ENCODE data around the gene SCN4A. TPM values are rescaled to one million over a fixed set of nuclear protein-coding genes. Genes with fewer than 3 reads are reported as not detected.
"Not testable (repeated sequence)": the region's sequence is repeated elsewhere in the genome, so short reads cannot be mapped to it uniquely, and the experiment has no call there.

The SCN4A gene
- total RNA-seq, 2 donors from 2014 or later, result 0.07 to 0.27 TPM

- TF ChIP-seq CTCF (IDR thresholded peaks at IDR 0.05), result peak; percentile 97
- Histone ChIP-seq H3K27ac (no peak overlapping the region), H3K9me3 (no peaks in the 10 kb centered on the region), H3K4me1 (no peaks in the 10 kb centered on the region), H3K4me3 (no peak overlapping the region), H3K9ac (ENCODE audit: low read depth in 2 of 2, low read length in 2 of 2) (no peak overlapping the region), H3K36me3 (no peaks in the 10 kb centered on the region), H3K27me3 (no peaks in the 10 kb centered on the region)
- intact Hi-C loops (cut with DNase I), result loop anchor here (10.0 kb wide), 3 partner anchors 105 to 365 kb away; partner anchors contain the start of genes ERN1 and ICAM2
- DNase-seq, result peak; percentile 65
Measured at GRCh38 chr17:63919311-63919723, 53.4 kb downstream of the SCN4A start.

DNA sequence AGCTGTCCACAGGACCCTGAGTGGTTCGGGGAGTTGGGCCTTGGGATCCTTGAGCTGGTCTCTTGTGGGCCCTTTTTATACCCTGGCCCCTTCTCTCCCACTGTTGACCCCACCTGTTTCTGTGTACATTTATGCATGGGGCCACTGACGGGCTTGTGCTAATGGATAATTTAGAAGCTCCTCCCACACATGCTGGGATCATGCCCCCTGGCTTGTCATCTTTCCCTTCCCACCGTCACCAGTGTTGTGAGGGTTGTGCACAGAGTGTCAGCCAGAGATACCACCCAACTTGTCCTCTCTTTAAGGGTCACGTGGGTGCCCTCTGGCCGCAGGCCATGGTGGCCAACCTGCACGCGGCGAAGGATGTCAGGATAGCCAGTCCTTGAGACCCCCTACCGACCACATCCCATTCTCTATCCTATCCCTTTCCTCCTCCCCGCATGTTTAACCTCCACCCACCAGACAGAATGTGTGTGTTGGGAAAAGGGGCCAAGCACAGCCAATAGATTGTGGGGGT is 53.9 kb downstream of the SCN4A start, which contains the start of gene GH1:
Gene GH1, minus strand, starts transcription at position 51 of the 517 bp plus-strand sequence. CDS start 63 bp downstream, outside the sequence.
- H3K27ac ChIP-seq; H3K9ac ChIP-seq (ENCODE audit: low read depth in 2 of 2, low read length in 2 of 2); H3K9me3 ChIP-seq; H3K36me3 ChIP-seq; DNase-seq; H3K27me3 ChIP-seq; H3K4me1 ChIP-seq; H3K4me3 ChIP-seq: not testable (repeated sequence)
- intact Hi-C loops (cut with DNase I), result loop anchor here (10.0 kb wide), 3 partner anchors 106 to 366 kb away; partner anchors contain the start of genes ERN1 and ICAM2

DNA sequence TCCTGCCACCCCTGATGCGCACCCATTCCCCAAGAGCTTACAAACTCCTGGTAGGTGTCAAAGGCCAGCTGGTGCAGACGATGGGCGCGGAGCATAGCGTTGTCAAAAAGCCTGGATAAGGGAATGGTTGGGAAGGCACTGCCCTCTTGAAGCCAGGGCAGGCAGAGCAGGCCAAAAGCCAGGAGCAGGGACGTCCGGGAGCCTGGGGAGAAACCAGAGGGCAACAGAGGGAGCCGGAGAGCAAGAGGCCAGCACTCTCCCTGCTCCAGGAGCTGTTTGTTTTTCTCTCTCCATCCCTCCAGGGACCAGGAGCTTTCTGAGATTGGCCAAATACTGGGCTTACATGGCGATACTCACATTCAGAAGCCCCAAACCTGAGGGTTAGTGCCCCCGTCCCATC is 54.4 kb downstream of the SCN4A start:
- intact Hi-C loops (cut with DNase I), result loop anchor here (10.0 kb wide), 3 partner anchors 106 to 366 kb away; partner anchors contain the start of genes ERN1 and ICAM2
- DNase-seq, result no peak
- TF ChIP-seq CTCF (IDR thresholded peaks at IDR 0.05), result no peak
- Histone ChIP-seq H3K4me3 (no peak overlapping the region), H3K9me3 (no peaks in the 10 kb centered on the region), H3K27ac (no peak overlapping the region), H3K27me3 (no peaks in the 10 kb centered on the region), H3K9ac (ENCODE audit: low read depth in 2 of 2, low read length in 2 of 2) (no peak overlapping the region), H3K4me1 (no peaks in the 10 kb centered on the region), H3K36me3 (no peaks in the 10 kb centered on the region)

- Histone ChIP-seq H3K4me1 (no peaks in the 10 kb centered on the region), H3K4me3 (no peak overlapping the region), H3K27ac (no peak overlapping the region), H3K27me3 (no peaks in the 10 kb centered on the region), H3K9me3 (no peaks in the 10 kb centered on the region), H3K36me3 (no peaks in the 10 kb centered on the region), H3K9ac (ENCODE audit: low read depth in 2 of 2, low read length in 2 of 2) (no peak overlapping the region)
- TF ChIP-seq CTCF (IDR thresholded peaks at IDR 0.05), result no peak
- DNase-seq, result no peak
- intact Hi-C loops (cut with DNase I), result loop anchor here (10.0 kb wide), 3 partner anchors 107 to 367 kb away; partner anchors contain the start of genes ERN1 and ICAM2
Measured at GRCh38 chr17:63917646-63918045, 55.1 kb downstream of the SCN4A start.

- not testable (repeated sequence) for H3K4me1 ChIP-seq; DNase-seq; H3K27ac ChIP-seq; H3K9ac ChIP-seq (ENCODE audit: low read depth in 2 of 2, low read length in 2 of 2); H3K36me3 ChIP-seq; H3K4me3 ChIP-seq; H3K9me3 ChIP-seq; H3K27me3 ChIP-seq
- intact Hi-C loops (cut with DNase I), result loop anchor here (10.0 kb wide), 3 partner anchors 108 to 368 kb away; partner anchors contain the start of genes ERN1 and ICAM2
Measured at GRCh38 chr17:63917206-63917605, 55.5 kb downstream of the SCN4A start.

- Histone ChIP-seq H3K9ac (ENCODE audit: low read depth in 2 of 2, low read length in 2 of 2) (no peak overlapping the region), H3K27me3 (no peaks in the 10 kb centered on the region), H3K4me1 (no peaks in the 10 kb centered on the region), H3K9me3 (no peaks in the 10 kb centered on the region), H3K27ac (no peak overlapping the region), H3K4me3 (no peak overlapping the region), H3K36me3 (no peaks in the 10 kb centered on the region)
- TF ChIP-seq CTCF (IDR thresholded peaks at IDR 0.05), result no peak
- DNase-seq, result no peak
- intact Hi-C loops (cut with DNase I), result loop anchor here (10.0 kb wide), 3 partner anchors 108 to 368 kb away; partner anchors contain the start of genes ERN1 and ICAM2
Measured at GRCh38 chr17:63916566-63917185, 56.0 kb downstream of the SCN4A start.

- intact Hi-C loops (cut with DNase I), result loop anchor here (10.0 kb wide), 3 partner anchors 109 to 369 kb away; partner anchors contain the start of genes ERN1 and ICAM2
- H3K27me3 ChIP-seq; H3K27ac ChIP-seq; H3K4me3 ChIP-seq; H3K9me3 ChIP-seq; H3K36me3 ChIP-seq; H3K9ac ChIP-seq (ENCODE audit: low read depth in 2 of 2, low read length in 2 of 2); H3K4me1 ChIP-seq; DNase-seq: not testable (repeated sequence)
Measured at GRCh38 chr17:63915753-63916152, 57.0 kb downstream of the SCN4A start.
